GM18507 (cell line): ENCODE measurements around the gene MICAL1.
A peak's percentile ranks its signal among the peaks of the same experiment; 100 is the strongest.
"Not testable (repeated sequence)": the region's sequence is repeated elsewhere in the genome, so short reads cannot be mapped to it uniquely, and the experiment has no call there.

ENCODE experiments used
- DNase-seq: peaks from one replicate; pipeline ENCODE4 v3.0.0; 2011; ENCODE audit warnings: low read depth; ENCODE audit not compliant: insufficient read length; ENCODE audit errors: extremely low spot score
- FAIRE-seq: peaks from 2 replicates; lab custom pipeline; 2011; peaks lifted over from hg19 to GRCh38; lab: Jason Lieb, UNC

Gene MICAL1

GRCh38 chr6:109477725-109478124, 22.2 kb upstream of the MICAL1 start:
- DNase-seq (no peak), FAIRE-seq (peak; percentile 76)

- no peak for FAIRE-seq
Measured at GRCh38 chr6:109477184-109477583, 21.6 kb upstream of the MICAL1 start.

GRCh38 chr6:109475625-109476024, 20.1 kb upstream of the MICAL1 start:
- FAIRE-seq (no peak), DNase-seq (no peak)

More at GRCh38 chr6:109477184-109477583, 21.6 kb upstream of the MICAL1 start:
- no peak for DNase-seq

GRCh38 chr6:109474995-109475394, 19.4 kb upstream of the MICAL1 start:
- no peak for FAIRE-seq
- DNase-seq, result no peak

- no peak for FAIRE-seq
- DNase-seq, result no peak
Measured at GRCh38 chr6:109473120-109473519, 17.5 kb upstream of the MICAL1 start.

- FAIRE-seq, result peak; percentile 71
- no peak for DNase-seq
Measured at GRCh38 chr6:109472132-109472995, 16.8 kb upstream of the MICAL1 start.

- no peak for DNase-seq
- FAIRE-seq, result no peak
Measured at GRCh38 chr6:109471105-109471810, 15.7 kb upstream of the MICAL1 start.

- FAIRE-seq (no peak), DNase-seq (no peak)
Measured at GRCh38 chr6:109469591-109470189, 14.1 kb upstream of the MICAL1 start.

GRCh38 chr6:109467696-109468095, 12.1 kb upstream of the MICAL1 start:
- DNase-seq (no peak), FAIRE-seq (no peak)

GRCh38 chr6:109466212-109466923, 10.8 kb upstream of the MICAL1 start:
- FAIRE-seq (no peak), DNase-seq (no peak)

GRCh38 chr6:109465772-109466171, 10.2 kb upstream of the MICAL1 start:
- no peak for FAIRE-seq

GRCh38 chr6:109461733-109462526, 6.4 kb upstream of the MICAL1 start:
- DNase-seq, result no peak
- no peak for FAIRE-seq

More at GRCh38 chr6:109465772-109466171, 10.2 kb upstream of the MICAL1 start:
- DNase-seq, result no peak

- not testable (repeated sequence) for DNase-seq, FAIRE-seq
Measured at GRCh38 chr6:109461205-109461604, 5.6 kb upstream of the MICAL1 start.

- FAIRE-seq (no peak), DNase-seq (no peak)
Measured at GRCh38 chr6:109460161-109460829, 4.7 kb upstream of the MICAL1 start.

- FAIRE-seq, result peak; percentile 84
- no peak for DNase-seq
Measured at GRCh38 chr6:109458774-109459531, 3.4 kb upstream of the MICAL1 start.

- FAIRE-seq, result no peak
- DNase-seq, result no peak
Measured at GRCh38 chr6:109457562-109457996, 2.0 kb upstream of the MICAL1 start.

- FAIRE-seq, result peak; percentile 39
Measured at GRCh38 chr6:109456710-109457561, 1.4 kb upstream of the MICAL1 start.

More at GRCh38 chr6:109456710-109457561, 1.4 kb upstream of the MICAL1 start:
- no peak for DNase-seq
